ENCODE measurements around the gene EFCAB5.

GRCh38 chr17:30086896-30087295 is 145.5 kb downstream of the EFCAB5 start:
- TF ChIP-seq CTCF (IDR thresholded peaks at IDR 0.05; ENCODE audit: insufficient read depth, low read length, poor library complexity, severe bottlenecking) = no peak
- no peak for TF ChIP-seq EZH2phosphoT487 (conservative IDR thresholded peaks at IDR 0.05; ENCODE audit: low read length)
